HTERT RPE-1 (cell line): ENCODE results near the gene TSC22D1.

ENCODE experiments used
- in situ Hi-C: fragments of 300-500 bp; cut with MboI; formaldehyde crosslinking; loops from 4 replicates; pipeline ENCODE4 v1.14.3; 2020; ENCODE audit warnings: low sequenced_read_pairs

Gene TSC22D1

GRCh38 chr13:44389060-44389666, 187.0 kb downstream of the TSC22D1 start:
- in situ Hi-C loops, result no loop called here

- in situ Hi-C loops, result no loop called here
These were observed 187.6 kb downstream of the TSC22D1 start for GRCh38 chr13:44388427-44389059.

GRCh38 chr13:44386913-44387556, 189.1 kb downstream of the TSC22D1 start:
- in situ Hi-C loops, result no loop called here

- in situ Hi-C loops, result no loop called here
These were observed 190.3 kb downstream of the TSC22D1 start for GRCh38 chr13:44385847-44386246.

- in situ Hi-C loops, result no loop called here
These were observed 190.7 kb downstream of the TSC22D1 start for GRCh38 chr13:44385401-44385800.

GRCh38 chr13:44384778-44385177, 191.4 kb downstream of the TSC22D1 start:
- in situ Hi-C loops, result no loop called here

GRCh38 chr13:44383945-44384344, 192.2 kb downstream of the TSC22D1 start:
- in situ Hi-C loops, result no loop called here

- in situ Hi-C loops, result no loop called here
These were observed 193.4 kb downstream of the TSC22D1 start for GRCh38 chr13:44382635-44383145.
